PFSK-1 (cell line): ENCODE measurements around the gene LYL1.

Source experiments
- POLR2AphosphoS5 ChIP-seq: IDR thresholded peaks from 2 replicates; pipeline ENCODE4 v1.6.1; 2012; ENCODE audit warnings: low read depth, mild to moderate bottlenecking, control low read depth, low read length, moderate library complexity
- REST ChIP-seq, 2 experiments: IDR thresholded peaks; 2 replicates each; pipeline versions ENCODE4 v1.6.1 to v1.8.0; 2011 to 2012; ENCODE audit warnings: low read depth in 2 of 2, low read length in 2 of 2, control low read depth in 1 of 2, inconsistent platforms in 1 of 2, mild to moderate bottlenecking in 1 of 2, moderate library complexity in 1 of 2; ENCODE audit not compliant: insufficient read depth in 1 of 2
- SIN3A ChIP-seq: IDR thresholded peaks from 2 replicates; pipeline ENCODE4 v1.6.1; 2012; ENCODE audit warnings: mild to moderate bottlenecking, low read length, moderate library complexity, borderline replicate concordance; ENCODE audit not compliant: insufficient read depth
- TAF1 ChIP-seq: IDR thresholded peaks from 2 replicates; pipeline ENCODE4 v1.6.1; 2012; ENCODE audit warnings: low read length, control low read depth, borderline replicate concordance; ENCODE audit not compliant: insufficient read depth

- no peak for TF ChIP-seq POLR2AphosphoS5
- TF ChIP-seq TAF1, result no peak
- no peak for TF ChIP-seq SIN3A
- TF ChIP-seq REST (IDR thresholded peaks at IDR 0.05; ENCODE audit: insufficient read depth in 1 of 2, low read depth in 2 of 2, low read length in 2 of 2), result no peak
Observed at GRCh38 chr19:13139633-13140311, 37.1 kb upstream of the LYL1 start.
